NCI-H2196 (cell line): ENCODE data around the gene GPR157.
"Not testable (repeated sequence)": the region's sequence is repeated elsewhere in the genome, so short reads cannot be mapped to it uniquely, and the experiment has no call there.

Source experiments
- DNase-seq: peaks from one replicate; lab custom pipeline; 2025; ENCODE audit not compliant: unreplicated experiment; lab: John Stamatoyannopoulos, UW

The GPR157 gene

DNA sequence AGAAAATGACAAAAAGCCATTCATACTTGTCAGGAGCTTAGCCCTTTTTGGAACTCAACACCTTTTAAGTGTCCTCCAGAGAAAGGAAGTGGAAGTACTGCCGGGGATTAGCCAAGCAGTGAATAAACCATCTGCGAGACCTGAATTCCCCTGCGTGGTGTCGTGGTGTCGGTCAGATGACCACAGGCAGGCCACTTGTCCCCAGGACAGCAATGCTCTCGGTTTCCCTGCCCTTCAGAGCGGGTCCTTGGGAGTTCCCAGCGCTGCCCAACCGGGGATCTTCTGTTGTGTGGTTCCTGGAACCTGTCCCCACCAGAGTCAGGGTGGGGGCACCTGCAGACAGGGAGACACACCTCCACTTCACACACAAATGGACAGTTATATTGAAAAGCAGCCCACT lies 9.2 kb downstream of the GPR157 start:
- no peak for DNase-seq

DNA sequence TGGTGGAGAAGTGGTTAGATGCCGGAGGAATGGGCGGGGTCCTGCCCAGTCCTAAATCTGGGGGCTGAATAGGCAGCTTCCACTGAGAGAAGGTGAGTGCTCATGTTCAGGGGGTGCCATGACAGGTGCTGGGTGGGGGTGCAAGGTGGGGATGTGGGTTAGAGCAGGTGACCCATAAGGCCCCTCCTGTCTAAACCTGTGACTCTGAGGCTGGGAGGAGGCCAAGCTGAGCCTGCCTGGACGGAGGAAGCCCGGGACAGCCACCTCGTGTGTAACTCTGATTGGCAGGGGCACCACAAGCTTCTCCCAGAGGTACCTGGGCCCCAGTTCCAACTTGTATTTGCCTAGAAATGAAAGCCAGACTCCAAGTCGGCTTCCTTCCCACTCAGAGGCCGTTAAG lies 10.7 kb downstream of the GPR157 start:
- no peak for DNase-seq

DNA sequence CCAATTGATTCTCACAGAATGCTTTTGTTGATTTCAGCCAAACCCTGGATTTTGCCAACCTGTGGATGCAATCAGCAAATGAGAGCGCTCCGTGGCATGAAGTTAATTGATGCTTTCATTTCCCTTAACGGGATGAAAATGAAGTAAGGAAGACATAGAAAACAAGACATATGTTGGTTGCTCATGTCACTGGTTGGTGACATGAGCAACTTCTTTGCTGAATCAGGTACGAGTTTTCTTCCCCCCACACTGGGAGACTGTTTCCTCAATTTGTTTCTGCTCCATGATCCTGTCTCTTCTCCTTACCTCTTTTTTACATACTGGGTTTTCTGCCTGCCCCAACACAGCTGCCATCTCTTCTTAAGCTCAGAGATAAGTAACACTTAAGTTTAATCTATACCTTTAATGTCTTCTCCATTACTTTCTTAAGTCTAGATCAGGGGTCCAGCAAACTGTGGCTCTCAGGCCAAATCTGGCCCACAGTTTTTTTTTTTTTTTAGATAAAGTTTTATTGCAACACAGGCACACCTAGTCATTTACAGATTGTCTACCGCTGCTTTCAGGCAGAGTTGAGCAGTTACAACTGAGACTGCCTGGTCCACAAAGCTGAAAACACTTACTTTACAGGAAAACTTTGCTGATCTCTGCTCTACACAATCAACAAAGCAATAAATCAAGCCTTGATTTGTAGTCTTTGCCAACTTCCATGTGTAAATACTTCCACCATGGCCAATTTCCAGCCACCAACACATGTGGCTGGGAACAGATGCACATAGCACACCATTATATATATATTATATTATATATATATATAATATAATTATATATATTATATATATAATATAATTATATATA lies 13.3 kb downstream of the GPR157 start:
- DNase-seq: no peak

DNA sequence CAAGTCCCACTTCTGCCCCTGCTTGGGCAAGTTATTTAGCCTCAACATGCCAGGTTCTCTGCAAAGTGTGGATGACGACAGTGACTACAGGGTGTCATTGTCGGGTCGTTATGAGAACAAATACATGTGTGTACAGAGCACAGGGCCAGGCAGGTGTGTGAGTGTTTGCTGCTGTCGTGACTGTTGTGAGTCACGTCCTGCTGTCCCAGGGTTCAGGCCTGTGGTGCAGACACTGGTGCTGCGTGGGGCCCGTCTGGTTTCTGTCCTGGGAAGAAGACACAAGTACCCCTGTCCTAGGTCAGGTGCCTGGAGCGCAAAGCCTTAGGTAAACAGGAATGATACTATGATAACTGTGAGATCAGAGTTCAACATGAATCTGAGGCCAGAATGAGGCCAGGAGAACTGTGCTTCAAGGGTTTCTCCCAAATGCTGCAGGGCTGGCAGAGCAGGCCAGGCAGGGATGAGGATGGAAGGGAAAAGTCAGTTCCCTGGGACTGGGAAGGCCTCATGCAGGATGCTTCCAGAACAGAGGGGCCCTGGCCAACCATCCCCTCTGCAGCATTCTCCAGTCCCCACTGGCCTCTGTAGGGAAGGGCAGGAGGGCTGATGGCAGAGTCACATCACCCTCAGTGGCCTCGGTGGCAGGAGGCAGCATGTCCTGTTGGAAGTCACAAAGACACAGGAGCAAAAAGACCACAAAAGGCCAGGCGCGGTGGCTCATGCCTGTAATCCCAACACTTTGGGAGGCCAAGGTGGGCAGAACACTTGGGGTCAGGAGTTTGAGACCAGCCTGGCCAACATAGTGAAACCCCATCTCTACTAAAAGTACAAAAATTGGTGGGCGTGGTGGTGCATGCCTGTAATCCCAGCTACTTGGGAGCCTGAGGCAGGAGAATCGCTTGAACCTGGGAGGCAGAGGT lies 15.7 kb downstream of the GPR157 start:
- no peak for DNase-seq

DNA sequence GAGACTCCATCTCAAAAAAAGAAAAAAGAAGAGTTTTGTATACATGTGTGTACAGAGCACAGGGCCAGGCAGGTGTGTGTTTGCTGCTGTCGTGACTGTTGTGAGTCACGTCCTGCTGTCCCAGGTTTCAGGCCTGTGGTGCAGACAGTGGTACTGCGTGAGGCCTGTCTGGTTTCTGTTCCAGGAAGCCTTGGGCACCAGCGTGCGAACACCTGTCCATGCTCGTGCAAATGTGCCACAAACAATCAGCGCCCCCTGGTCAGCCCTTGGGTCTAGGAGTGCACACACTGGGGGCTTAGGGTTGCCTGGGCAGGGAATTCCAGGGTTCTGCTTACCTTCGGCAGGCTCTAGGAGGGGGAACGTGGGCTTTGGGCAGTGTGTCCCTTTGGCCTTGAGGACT lies 16.9 kb downstream of the GPR157 start:
- DNase-seq: no peak

DNA sequence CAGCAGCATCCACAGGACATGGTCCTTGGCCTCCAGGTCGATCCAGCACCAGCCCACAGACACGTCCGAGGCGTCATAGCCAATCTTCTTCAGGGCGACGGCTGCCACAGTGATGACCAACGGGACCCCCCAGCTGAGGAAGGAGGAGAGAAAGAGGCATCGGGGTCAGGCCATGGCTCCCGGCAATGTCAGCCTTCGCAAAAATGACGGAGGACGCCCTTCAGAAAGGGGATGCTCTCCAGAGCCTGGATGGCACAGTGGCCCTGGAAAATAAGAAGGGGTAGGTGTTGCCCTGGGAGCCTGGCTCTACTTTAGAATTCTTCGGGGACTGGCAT lies 17.6 kb downstream of the GPR157 start:
- no peak for DNase-seq

DNA sequence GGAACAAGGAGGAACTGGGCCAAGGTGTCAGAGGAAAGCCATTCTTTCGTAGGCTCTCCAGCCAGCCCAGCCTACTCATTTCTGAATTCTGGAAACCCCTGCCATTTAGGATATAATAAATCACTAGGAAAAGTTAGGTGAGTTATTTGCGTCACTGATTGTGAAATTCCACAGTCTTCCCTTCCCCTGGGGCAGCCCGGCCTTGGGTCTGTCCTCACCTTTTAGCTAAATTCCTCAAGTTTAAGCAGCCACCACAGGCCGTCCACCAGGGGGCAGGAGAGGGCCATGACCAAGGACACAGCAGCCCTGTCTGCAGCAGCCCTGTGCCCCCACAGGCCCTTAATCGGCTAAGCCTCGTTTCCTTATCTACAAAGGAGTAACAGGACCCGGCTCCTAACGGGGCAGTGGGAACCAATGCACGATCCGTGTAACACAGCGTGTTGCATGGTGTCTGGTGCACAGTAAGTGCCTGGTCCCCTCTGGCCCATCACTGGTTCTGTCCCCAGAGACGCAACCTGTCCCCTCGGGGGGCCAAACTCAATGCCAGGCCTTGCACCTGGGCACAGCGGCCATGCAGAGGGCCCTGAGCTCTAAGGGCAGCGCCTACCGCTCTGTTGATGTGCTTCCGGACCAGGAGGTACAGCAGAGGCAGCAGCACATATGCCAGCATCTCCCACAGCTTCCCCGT lies 18.1 kb downstream of the GPR157 start:
- peak; percentile 82 for DNase-seq

DNA sequence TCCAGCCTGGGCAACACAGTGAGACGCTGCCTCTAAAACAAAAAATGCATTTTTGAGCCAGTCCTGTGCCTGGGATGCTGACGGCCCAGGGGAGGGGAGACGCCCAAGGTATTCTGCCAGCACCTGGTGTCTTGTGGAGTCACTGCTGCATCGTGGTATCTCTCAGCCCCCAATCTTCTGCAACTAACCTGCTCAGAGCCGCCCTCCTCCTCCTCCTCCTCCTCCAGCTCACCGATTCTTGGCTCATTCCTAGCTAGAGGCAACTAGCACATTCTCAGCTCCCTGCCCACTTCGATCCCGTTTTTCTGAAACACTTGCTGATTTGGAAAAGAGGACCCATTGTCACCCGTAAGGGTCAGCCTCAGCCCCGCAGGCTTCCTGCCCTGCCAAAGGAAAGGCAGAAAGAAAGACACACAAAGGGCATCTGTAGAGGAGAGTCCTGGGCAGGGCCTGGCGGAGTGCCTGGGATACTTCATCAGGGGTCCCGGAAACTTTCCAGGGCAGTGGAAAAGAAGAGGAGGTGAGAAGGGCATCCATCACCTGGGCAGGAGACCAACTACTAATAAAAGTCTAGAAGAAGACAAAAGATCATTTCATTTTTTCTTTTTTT lies 20.7 kb downstream of the GPR157 start:
- DNase-seq: no peak

DNA sequence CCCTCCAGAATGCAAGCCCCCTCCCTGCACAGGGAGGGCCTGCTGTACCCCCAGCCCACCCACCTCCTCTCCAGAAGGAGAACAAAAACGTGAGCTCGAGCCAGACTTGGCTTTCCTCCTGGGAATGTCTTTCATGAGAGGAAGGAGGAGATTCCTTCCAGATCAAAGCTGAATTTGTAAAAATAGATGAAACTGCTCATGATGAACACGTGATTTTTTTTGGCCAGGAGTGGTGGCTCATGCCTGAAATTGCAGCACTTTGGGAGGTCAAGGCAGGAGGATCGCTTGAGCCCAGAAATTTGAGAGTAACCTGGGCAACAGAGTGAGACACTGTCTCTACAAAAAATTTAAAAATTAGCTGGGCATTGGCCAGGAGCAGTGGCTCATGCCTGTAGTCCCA lies 21.8 kb downstream of the GPR157 start:
- DNase-seq: no peak

DNA sequence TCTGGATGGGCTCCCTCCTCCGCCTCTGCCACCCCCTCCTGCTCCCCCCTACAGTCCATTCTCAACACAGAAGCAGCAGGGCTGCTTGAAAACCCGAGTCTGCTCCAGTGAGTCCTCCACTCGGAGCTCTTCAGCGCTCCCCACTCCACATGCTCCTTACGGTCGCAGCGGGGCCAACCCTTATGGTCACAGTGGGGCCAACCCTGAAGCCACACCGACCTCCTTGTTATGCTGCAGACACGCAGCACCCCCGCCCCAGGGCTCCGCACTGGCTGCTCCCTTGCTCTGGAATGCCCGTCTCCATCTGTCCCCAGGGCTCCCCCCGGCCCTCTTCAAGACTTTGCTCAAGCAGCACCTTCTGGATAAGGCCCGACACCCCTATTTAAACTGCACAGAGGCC lies 22.6 kb downstream of the GPR157 start:
- no peak for DNase-seq

DNA sequence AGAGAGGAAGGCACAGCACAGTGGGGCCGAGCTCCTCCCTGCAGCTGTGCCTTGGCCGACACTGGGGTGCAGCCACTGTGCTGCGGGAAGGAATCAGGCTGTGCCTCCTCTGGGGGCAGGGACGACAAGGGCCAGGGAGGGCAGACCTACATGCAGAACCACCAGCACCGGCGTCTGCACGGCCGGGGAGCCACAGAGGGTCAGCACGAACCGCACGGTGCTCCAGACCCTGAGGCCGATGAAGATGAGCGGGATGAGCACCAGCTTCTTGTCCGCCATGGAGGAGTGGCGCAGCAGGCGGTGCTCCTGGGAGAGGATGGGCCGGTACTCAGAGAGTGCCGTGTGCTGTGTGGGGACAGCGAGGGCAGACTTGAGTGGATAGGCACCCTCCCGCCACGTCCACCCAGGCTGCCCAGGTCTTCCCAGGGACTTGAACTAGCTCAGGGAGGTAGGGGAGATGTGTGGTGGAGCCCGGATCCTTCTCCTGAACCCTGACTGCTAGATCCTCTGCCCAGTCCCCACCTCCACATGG lies 23.5 kb downstream of the GPR157 start:
- no peak for DNase-seq

DNA sequence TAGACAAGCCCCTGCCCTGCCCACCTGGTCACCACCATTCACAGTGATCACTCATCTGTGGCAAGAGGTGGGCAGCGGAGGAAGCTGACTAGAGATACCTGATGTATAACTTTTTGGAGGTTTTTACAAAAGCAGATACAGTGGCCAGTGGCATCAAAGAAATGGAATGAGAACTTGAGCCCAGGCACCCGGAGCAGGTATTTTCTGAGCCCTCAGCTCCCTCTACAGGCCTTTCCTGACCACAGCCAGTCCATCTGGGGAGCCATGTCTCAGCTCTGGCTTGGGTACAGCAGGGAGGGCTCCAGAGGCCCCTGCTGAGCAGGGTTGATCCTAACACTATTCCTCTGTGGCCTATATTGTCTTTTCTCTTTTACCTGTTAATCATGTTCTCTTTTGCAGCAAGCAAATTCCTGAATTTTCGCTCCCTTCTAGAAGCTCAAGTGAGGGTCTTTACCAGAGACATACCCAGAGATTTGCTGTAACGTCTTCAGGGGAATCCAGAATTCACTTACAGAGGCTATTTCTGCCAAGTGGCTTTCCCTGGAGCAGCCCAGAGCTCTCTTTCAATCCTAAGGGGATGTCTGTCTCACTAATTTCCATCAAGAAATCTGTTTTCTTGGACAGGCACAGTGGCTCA lies 27.3 kb downstream of the GPR157 start:
- DNase-seq: peak; percentile 24

DNA sequence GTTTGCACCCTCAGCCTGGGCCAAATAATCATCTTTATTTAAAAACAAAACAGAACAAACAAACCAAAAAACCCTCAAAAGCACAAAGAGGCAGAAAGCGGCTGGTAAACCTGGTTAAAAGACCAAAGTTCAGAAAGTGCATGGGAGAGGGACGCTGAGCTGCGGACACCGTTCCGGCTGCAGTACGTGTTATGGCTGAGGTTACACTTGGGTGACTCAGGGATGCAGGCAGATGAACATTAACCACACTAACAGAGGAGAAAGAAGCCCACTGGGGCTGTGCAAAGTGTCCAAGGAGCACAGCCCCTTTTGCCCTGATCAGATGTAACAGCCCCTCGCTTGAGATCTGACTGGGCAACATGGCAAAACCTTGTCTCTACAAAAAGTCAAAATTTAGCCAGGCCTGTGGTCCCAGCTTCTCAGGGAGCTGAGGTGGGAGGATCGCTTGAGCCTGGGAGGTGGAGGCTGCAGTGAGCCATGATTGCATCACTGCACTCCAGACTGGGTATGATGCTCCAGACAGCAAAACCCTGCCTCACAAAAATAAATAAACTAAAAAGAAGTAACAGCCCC lies 28.3 kb downstream of the GPR157 start:
- DNase-seq: no peak

DNA sequence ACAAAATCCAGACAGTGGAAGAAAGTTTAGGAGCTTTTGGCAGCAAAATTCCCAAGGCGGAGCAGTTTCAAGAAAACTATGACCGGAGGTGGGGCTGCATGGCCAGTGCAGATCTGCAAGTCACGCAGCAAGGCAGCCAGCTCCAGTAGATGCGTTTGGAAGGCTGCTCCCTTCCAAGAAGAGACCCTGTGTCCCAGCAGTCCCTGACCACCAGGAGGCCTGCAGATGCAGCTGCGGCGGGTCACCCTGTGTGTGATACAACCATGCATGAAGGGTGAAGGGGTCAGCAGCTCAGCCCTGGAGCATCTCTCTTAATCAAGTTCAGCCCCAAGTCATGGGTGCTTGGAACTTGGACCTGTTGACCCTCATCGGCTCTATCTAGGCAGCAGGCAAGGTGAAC lies 29.3 kb downstream of the GPR157 start:
- DNase-seq: no peak

DNA sequence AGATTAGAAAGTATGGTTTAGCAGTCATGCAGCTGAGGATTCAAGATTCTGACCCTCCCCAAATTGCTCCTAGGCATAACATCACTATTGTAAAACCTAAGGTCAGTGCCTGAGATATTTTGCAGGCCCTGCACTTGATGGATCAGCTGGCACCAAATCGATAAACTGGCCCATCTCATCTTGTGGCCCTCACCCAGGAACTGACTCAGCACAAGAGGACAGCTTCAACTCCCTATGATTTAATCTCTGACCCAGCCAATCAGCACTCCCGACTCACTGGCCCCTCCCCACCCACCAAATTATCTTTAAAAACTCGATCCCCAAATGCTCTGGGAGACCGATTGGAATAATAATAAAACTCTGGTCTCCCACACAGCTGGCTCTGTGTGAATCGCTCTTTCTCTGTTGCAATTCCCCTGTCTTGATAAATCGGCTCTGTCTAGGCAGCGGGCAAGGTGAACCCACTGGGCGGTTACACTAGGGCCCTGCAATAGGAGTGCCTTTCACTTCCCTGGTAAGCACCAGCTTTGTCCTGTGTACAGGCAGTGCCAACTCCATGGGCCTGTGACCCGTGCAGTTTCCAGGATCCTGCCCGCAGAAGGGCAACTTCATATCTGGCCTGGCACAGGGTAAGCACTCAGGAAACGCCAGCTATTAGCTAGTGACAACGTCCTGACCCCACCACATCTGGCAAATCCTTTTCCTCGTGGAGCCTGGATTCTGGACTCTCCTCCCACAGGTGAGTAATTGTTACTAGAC lies 30.8 kb downstream of the GPR157 start:
- no peak for DNase-seq

DNA sequence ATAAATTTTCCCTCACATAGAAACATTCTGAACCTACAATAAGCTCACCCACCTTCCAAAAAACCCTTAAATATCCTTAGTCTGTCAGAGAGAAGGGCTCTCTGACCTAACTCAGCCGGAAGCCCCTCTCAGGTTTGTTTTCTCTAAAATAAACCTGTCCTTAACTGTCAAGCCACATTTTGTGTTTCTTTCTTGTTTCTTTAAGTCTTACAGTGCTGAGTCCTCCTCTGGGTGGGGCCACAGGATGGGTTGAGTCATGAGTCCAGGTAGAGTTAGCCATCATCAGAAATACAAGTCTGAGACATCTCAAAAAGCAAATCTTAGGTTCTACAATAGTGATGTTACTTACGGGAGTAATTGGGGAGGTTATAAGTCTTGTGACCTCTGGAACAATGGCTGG lies 33.1 kb downstream of the GPR157 start:
- no peak for DNase-seq

DNA sequence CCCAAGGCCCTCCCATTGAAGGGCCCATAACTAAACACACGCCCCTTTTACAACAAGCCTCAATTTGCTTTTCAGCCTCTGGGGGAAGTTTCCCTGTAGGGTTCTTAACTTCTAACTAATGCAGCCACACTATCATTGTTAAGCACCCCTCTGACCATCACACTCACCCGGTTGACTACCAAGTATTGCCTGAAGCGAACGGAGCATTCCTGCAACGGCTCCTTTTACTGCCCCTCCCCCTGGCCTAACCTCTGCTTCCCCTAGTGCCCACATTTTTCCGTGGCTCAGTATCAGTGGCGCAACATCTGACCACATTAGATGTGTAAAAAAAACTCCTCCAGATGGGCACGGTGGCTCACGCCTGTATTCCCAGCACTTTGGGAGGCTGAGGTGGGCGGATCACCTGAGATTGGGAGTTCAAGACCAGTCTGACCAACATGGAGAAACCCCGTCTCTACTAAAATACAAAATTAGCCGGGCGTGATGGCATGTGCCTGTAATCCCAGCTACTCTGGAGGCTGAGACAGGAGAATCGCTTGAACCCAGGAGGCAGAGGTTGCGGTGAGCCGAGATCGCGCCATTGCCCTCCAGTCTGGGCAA lies 34.8 kb downstream of the GPR157 start:
- DNase-seq: not testable (repeated sequence)

DNA sequence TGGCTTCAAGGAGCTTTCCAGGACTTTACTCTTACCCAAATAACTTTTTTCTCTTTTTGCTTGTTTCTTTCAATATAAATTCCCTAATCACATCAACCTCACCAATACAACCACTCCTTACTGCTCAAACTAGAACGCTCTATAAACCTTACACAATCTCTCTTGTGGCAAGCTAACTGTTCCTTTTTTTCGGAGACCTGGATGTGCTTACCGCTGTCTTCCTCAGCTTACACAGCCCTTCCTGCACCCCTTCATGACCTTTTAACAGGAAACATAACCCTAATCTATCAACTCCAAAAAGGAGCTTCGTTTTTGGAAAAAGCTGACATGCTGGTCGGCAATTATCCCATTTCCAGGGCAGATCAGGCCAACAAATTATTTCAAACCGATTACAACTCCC lies 35.3 kb downstream of the GPR157 start:
- no peak for DNase-seq

DNA sequence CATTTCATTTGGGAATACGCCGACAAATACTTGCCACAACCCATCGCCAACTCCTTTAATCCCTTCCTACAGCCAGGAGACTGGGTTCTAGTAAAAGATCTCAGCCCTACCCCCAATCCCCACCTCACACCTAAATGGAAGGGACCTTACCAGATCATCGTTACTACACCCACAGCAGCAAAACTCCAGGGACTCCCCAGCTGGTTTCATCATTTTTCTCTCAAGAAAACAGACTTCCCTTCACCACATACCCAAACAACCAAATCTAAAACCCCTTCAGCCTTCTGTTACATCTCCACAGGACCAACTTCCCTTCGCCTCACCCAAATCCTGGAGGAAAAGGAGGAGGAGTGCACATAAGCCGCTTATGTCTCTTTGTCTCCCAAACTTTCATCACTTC lies 35.8 kb downstream of the GPR157 start:
- DNase-seq: no peak
